NCI-H1694 treated with DMSO at 0.1 percent for 48 hours (cell line): ENCODE data around the gene FLRT1.

Experiments
- DNase-seq: peaks from one replicate; lab custom pipeline; 2025; lab: John Stamatoyannopoulos, UW

FLRT1 gene

GRCh38 chr11:64035576-64035975 is at the start of gene FLRT1:
TSS of gene FLRT1 (plus strand) at chr11:64035931. CDS start at chr11:64116268, 80,337 bp downstream.
- DNase-seq: no peak

DNA sequence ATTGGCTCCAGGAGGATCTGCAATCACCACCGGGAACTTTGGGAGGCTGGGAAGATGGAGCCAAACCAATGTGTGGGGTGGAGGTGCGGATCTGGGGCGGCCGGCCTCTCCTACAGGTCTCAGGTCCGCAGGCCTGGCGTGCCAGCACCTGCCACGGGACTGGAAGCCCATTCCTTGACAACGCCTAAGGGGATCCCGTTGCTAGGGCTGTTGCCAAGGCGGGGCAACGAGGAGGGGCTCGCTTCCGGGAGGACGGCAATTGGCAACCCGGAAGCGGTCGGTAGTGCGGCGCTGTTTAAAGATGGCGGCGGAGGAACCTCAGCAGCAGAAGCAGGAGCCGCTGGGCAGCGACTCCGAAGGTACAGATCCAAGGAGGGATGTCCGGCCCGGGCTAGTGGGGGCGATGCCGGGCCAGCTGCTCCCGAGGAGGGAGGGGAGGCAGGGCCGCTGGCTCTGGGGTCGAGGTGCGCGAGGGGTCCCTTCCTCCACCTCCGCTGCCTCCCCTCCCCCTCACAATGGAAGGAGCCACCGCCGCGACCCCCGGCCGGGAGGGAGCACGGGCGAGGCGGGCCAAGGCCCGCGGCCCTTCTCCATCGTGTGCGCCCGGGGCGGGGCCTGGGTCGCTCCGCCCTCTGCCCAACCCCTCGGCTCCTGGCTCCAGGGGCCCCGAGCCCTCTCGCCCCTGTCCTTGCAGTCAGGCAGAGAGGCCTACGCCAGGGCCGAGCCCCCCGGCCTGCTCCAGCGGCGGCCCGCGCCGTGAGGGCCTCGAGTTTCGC is 49.4 kb upstream of the FLRT1 start, which contains the start of gene OTUB1:
OTUB1 (plus strand) TSS at position 283 of the 776 bp plus-strand sequence; CDS start at position 302, 19 bp downstream.
- DNase-seq: peak; percentile 63

- DNase-seq: no peak
Observed at GRCh38 chr11:63986932-63987513, 48.7 kb upstream of the FLRT1 start.

GRCh38 chr11:63991558-63991957 is 44.2 kb upstream of the FLRT1 start:
- no peak for DNase-seq

DNA sequence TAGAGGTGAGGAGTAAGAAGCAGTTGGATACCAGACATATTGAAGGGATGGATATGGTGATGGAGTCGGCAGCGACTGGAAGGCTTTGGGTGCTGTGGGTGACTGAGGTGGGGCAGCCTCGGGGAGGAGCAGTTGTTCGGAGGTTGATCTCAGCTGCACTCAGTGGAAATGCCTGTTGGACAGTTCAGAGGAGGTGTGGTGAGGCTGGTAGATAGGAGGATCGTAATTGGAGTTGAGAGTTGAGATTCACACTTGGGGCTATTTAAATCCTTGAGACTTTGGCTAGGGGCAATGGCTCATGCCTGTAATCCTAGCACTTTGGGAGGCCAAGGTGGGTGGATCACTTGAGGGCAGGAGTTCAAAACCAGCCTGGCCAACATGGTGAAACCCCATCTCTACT is 42.6 kb upstream of the FLRT1 start:
- DNase-seq: no peak

- no peak for DNase-seq
Observed at GRCh38 chr11:63993993-63994392, 41.7 kb upstream of the FLRT1 start.

GRCh38 chr11:63996512-63996911 is 39.2 kb upstream of the FLRT1 start:
- no peak for DNase-seq

GRCh38 chr11:63997104-63997700 is 38.5 kb upstream of the FLRT1 start:
- no peak for DNase-seq

DNA sequence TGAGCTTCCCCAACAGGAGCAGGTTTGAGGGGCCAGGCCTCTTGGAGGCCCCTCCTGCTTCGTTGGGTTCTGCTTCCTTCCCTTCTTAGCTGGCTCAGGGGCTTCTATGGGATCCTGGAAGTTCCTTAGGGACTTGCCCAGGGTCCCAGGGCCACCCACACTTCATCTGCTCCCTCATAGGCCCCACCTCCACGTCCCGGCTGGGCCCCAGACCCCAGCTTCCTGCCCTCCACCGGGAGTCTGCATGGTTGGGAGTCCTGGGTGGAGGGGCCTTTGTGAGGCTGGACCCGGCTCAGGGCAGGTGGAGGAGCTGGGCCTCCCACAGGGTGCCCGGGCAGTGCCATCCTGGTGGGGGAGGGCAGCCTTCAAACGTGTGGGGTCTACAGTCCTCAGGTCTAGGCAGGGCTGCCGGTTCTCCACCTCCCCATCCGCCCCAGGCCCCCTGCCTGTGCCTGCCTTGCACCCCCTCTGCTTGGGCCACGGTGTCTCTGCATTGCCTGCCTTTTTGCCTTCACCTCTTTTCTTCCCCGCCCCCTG is 37.9 kb upstream of the FLRT1 start:
- DNase-seq: no peak

GRCh38 chr11:63998558-63999348 is 37.0 kb upstream of the FLRT1 start:
- no peak for DNase-seq

DNA sequence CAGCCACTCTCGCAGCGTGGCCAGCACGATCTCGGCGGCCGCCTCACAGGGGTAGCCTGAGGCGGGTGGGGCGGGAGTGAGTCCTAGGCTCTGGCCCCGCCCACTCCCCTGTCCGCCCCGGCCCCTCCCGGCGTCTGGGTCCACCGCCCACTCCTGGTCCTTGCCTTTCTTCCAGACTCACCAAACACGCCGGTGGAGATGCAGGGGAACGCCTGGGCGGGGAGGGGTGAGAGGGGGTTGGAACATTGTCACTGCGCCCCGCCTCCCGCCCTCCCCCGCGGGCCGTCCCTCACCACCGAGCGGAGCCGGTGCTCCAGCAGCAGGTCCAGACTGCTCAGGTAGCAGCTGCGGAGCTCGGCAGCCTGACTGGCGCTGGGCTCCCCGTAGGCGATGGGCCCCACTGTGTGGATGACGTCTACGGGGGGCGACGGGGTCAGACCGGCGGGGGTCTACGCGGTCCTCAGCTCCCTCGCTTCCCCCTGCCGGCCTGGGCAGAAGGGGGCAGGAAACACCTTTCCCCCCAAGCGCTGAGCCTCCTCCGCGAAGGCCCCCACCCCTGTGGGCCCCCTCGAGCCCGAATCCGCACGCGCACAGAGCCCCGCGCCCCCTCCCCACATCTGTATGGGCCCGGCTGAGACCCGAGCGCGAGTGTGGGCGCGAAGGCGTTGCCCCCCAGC is 36.2 kb upstream of the FLRT1 start:
- DNase-seq: no peak

- DNase-seq: no peak
Observed at GRCh38 chr11:64000026-64000739, 35.5 kb upstream of the FLRT1 start.

DNA sequence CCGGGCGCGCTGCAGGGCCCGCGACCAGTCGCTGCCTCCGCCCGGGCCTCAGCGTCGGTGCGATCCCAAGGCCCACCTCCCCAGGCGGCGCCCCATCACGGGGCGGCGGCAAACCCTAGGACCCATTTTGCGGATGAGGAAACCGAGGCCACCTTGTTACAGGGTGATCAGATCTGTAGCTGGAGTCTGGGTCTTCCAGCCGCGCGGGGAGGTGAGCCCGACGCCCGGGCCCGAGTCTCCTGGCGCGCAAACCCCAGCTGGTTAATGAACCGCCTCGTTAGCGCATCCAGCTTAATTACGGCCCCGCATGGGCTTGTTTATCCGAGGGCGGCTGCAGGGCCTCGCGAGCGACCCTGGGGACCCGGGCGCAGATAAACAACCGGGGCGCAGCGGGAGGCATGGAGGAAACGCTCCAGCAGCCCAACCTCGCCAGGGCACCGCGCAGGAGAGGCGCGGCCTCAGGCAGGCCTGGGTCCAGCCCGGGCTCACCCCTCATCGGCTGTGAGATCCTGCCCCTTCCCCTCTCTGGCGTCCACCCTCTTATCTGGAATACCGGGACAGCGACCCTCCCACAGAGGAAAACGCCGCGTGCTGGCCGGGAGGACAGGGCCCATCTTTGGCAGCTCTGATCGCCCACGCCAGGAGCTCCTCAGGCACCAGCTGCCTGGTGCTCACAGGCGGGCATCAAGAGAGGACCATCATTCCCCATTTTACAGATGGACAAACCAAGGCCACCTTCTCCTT is 34.8 kb upstream of the FLRT1 start:
- DNase-seq: no peak

DNA sequence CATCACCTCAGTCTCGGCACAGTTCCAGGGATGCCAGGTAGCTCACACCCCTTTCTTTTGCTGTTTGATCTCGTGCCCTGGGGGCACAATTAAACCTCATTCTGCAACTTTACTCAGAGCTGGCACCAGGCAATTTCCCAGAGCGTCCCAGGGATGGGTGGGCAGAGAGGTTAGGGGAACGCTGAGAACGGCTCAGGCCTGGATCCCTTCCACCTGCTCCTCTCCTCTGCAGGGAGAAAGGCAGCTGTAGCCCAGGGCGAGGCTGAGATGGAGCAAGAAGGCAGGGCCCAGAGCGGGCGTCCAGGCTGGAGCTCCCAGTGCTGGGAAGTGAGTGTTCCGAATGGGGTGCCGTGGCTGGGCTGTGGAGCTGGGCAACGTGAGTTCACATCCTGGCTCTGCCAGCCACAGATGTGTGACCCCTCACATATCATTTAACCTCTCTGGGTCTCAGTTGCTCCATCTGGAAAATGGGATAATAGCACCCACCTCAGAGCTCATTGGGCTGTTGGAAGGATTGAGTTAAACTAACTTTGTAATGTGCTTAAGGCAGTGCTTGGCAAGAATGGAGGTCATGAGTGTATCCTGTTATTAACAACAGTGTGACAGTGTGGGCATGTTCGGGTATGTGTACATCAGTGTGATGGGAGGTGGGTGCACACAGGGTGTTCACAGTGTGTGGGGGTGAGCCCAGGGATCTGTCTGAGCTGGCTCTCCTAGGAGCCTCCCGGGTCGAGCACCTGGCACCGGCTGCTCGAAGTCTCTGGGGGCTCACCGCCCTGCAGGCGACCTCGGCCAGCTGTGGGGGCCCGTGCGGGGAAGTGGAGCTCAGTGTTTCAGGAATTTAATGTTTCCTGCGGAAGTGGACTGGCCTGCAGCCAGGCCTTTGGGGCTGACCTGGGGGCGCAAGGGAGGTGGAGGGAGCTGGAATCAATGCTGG is 34.0 kb upstream of the FLRT1 start:
- DNase-seq: no peak

DNA sequence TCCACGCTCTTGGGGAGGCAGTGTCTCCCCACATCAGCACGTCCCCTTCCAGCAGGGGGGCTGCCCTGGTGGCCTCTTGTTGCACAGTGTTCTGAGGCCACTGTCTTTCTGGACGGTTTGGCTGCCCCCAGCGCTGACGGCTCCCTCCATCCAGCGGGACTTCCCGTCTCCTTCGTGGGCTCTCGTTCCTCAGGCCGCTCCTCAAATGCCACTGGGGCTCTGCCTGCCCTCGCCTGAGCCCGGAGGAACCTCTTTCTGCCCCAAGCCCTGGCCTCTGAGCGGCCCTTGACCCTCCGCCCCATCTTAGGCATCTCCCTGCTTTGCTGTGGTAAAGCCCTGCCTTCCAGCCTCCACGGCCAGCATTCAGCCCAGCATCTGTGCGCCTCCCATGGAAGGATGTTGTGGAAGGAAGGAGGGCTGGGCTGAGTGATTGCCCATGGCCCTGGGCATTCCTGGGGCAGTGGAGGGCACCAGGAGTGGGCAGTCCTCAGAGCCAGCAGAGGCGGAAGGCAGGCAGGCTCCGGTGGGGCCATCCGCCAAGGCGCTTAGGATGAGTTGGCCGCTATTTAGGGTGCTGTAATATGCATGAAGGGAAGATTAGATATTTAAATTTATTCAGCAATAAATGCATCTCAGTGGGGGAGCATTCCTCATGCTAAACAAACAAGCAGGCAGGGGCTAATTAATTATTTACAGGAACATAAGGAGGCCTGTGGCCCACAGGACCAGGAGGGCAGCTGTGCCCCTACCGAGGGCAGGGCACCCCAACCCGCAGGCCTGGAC is 31.7 kb upstream of the FLRT1 start:
- no peak for DNase-seq

DNA sequence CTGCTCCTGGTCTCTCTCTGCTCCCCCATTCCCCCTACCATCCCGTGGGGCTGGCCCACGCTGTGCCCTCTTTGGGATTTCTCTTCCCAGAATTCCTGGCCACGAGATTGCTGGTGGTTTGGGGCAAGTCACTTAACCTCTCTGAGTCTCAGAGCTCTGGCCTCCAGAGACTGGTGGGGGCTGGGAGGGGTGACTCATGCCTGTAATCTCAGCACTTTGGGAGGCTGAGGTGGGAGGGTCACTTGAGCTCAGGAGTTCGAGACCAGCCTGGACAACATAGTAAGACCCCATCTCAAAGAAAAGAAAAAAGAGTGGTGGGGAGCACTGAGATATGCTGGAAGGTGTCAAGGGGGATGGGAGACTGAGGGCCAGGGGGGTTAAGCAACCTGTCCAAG is 31.1 kb upstream of the FLRT1 start:
- DNase-seq: no peak

DNA sequence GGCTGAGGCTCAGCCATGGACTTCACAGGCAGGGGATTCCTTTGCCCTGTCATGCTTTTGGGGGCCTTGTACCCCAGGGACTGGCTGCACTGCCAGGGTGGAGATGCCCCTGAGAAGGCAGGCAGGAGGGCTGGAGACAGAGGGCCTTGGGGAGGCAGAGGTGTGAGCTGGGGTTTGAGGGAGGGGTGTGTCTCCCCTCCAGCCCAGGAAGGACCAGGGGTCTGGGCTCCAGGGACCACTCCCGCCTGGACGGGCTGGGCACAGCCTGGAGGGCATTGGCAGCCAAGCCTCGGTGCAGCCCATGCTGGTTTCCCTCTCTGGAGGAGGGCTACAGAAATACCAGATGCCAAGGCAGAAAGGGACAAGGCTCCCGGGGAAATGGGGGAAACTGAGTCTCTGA is 30.0 kb upstream of the FLRT1 start:
- DNase-seq: no peak

GRCh38 chr11:64006398-64006797 is 29.3 kb upstream of the FLRT1 start:
- DNase-seq: no peak
